Mucosa of descending colon (tissue), 3 donors: ENCODE data around the gene ST6GALNAC1. TPM values are rescaled to one million over a fixed set of nuclear protein-coding genes. Genes with fewer than 3 reads are reported as not detected.

Source experiments
- ATAC-seq: fragments of 200-7000 bp; cut with Tn5 transposase; one replicate; pipeline ENCODE4 v1.9.1; 2020; ENCODE audit warnings: mild to moderate bottlenecking, moderate library complexity
- DNase-seq, 3 donors: peaks; one replicate each; pipeline ENCODE4 v3.0.0-alpha.2; 2020
- H3K36me3 ChIP-seq: fragments of 200-600 bp; one replicate; pipeline ENCODE4 v1.8.0; 2021; ENCODE audit warnings: low read depth, mild to moderate bottlenecking
- H3K4me1 ChIP-seq: fragments of 200-600 bp; one replicate; pipeline ENCODE4 v1.8.0; 2021; ENCODE audit warnings: low read depth, mild to moderate bottlenecking
- H3K4me3 ChIP-seq: fragments of 200-600 bp; one replicate; pipeline ENCODE4 v1.8.0; 2021; ENCODE audit warnings: mild to moderate bottlenecking
- H3K9me3 ChIP-seq: fragments of 200-600 bp; one replicate; pipeline ENCODE4 v1.8.0; 2021; ENCODE audit warnings: mild to moderate bottlenecking
- intact Hi-C, 2 donors: fragments of 100-400 bp; cut with DNase I in 1 of 2; cut with micrococcal nuclease in 1 of 2; formaldehyde crosslinking; loops; one replicate each; pipeline versions ENCODE4 v1.11.0 to v1.11.1; 2022; cut with DNase I, micrococcal nuclease
- total RNA-seq, 3 donors: library from RNA; stranded (reverse); fragmentation: NEBNext Ultra II Directional in 2 of 3; extraction: Animal tissue kit (Norgen Biotek cat#: 25700) in 2 of 3; gene quantifications; one replicate each; pipeline versions ENCODE4 v1.2.1 to v1.2.4, GENCODE V29; 2021 to 2023
- TF ChIP-seq, protein P1 (sequence below): fragments of 200-600 bp; IDR thresholded peaks from one replicate; pipeline ENCODE4 v1.8.0; 2022; ENCODE audit warnings: antibody characterized with exemption, mild to moderate bottlenecking
- donor health status: DM: no; HTN: no; CAD: no; lungs with moderate emphysema.
- donor health status: DM: no; HTN: no; CAD: no.
- donor health status: DM: no; HTN: yes; CAD: no.

Gene ST6GALNAC1
- total RNA-seq, 3 donors from 2014 or later, result 90.2 to 363 (median 336) TPM

DNA sequence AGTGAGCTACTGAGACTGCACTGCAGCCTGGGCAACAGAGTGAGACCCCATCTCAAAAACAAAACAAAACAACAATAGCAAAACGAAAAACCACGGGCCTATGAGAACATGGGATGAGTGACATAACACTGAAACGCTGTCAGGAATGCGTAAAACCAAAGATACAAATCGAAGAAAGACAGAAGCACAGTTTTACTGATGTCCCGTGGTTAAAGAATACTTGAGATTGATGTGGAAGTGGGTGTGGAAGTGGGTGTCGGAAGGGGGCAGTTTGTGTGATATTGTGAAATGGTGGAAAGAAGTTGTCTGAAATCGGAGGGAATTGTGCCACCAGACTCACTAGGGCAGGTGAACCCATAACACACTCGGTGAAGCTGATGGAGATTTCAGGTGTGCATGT is 67.4 kb downstream of the ST6GALNAC1 start:
- H3K36me3 ChIP-seq, result no peaks in the 10 kb centered on the region
- no peak for ATAC-seq
- DNase-seq, result no peak
- intact Hi-C loops, result no loop called here
- TF ChIP-seq, protein P1, sequence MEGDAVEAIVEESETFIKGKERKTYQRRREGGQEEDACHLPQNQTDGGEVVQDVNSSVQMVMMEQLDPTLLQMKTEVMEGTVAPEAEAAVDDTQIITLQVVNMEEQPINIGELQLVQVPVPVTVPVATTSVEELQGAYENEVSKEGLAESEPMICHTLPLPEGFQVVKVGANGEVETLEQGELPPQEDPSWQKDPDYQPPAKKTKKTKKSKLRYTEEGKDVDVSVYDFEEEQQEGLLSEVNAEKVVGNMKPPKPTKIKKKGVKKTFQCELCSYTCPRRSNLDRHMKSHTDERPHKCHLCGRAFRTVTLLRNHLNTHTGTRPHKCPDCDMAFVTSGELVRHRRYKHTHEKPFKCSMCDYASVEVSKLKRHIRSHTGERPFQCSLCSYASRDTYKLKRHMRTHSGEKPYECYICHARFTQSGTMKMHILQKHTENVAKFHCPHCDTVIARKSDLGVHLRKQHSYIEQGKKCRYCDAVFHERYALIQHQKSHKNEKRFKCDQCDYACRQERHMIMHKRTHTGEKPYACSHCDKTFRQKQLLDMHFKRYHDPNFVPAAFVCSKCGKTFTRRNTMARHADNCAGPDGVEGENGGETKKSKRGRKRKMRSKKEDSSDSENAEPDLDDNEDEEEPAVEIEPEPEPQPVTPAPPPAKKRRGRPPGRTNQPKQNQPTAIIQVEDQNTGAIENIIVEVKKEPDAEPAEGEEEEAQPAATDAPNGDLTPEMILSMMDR, result no peak
- peaks cover 3% of the 10 kb centered on the region for H3K4me1 ChIP-seq
- no peaks in the 10 kb centered on the region for H3K9me3 ChIP-seq
- no peak overlapping the region for H3K4me3 ChIP-seq

GRCh38 chr17:76575570-76575969 is 68.0 kb downstream of the ST6GALNAC1 start:
- H3K36me3 ChIP-seq, result no peaks in the 10 kb centered on the region
- ATAC-seq (no peak), DNase-seq (no peak)
- intact Hi-C loops, result no loop called here
- H3K9me3 ChIP-seq, result no peaks in the 10 kb centered on the region
- H3K4me1 ChIP-seq, result peaks cover 3% of the 10 kb centered on the region
- TF ChIP-seq, protein P1, result no peak
- no peak overlapping the region for H3K4me3 ChIP-seq

Other genes starting within 250 kb of the ST6GALNAC1 start
- gene UBE2O, start 190.6 kb downstream of the ST6GALNAC1 start, total RNA-seq, result 10 to 100 TPM; 16.2 to 25.0 (median 19.0) TPM
- not detected for gene AANAT, start 176.2 kb downstream of the ST6GALNAC1 start, total RNA-seq
- 10 to 100 TPM; 11.2 to 20.8 (median 18.9) TPM for gene RHBDF2, start 142.3 kb downstream of the ST6GALNAC1 start, total RNA-seq
- 10 to 100 TPM; 10.6 to 24.0 (median 15.1) TPM for gene CYGB, start 106.0 kb downstream of the ST6GALNAC1 start, total RNA-seq
- 1 to 10 TPM; 1.0 to 4.8 (median 1.6) TPM for gene PRCD, start 103.7 kb downstream of the ST6GALNAC1 start, total RNA-seq
- 10 to 100 TPM in 1 of 3 donors, 1 to 10 TPM in 2; 3.7 to 11.1 (median 4.3) TPM for gene ST6GALNAC2, start 57.9 kb downstream of the ST6GALNAC1 start, total RNA-seq
- gene MXRA7, start 67.2 kb upstream of the ST6GALNAC1 start, total RNA-seq, result 100 to 1,000 TPM in 1 of 3 donors, 10 to 100 TPM in 2; 11.4 to 214 (median 24.5) TPM
- gene JMJD6, start 82.8 kb upstream of the ST6GALNAC1 start, total RNA-seq, result 10 to 100 TPM; 27.0 to 56.3 (median 30.3) TPM
- gene METTL23, start 83.1 kb upstream of the ST6GALNAC1 start, total RNA-seq, result 10 to 100 TPM; 22.5 to 30.4 (median 28.7) TPM
- 100 to 1,000 TPM; 130 to 166 (median 134) TPM for gene SRSF2, start 93.6 kb upstream of the ST6GALNAC1 start, total RNA-seq
- 10 to 100 TPM; 31.2 to 38.2 (median 33.2) TPM for gene MFSD11, start 94.4 kb upstream of the ST6GALNAC1 start, total RNA-seq
- gene MGAT5B, start 224.6 kb upstream of the ST6GALNAC1 start, total RNA-seq, result under 1 TPM; 0.17 to 0.65 (median 0.44) TPM